Measurements from ENCODE around the gene HYLS1.
"Not testable (repeated sequence)": the region's sequence is repeated elsewhere in the genome, so short reads cannot be mapped to it uniquely, and the experiment has no call there.

- TF ChIP-seq CTCF (IDR thresholded peaks at IDR 0.05; ENCODE audit: low read length); EZH2 (IDR thresholded peaks at IDR 0.05; ENCODE audit: borderline replicate concordance, low read length): not testable (repeated sequence)
Measured at GRCh38 chr11:125857670-125858069, 29.8 kb upstream of the HYLS1 start.

Data from OCI-LY1 (cell line).